Ovary (tissue), 3 donors: ENCODE results near the gene GYG1.

ENCODE experiments used
- CTCF ChIP-seq, 3 donors: fragments of 450-650 bp in 2 of 3; fragments of 200-600 bp in 1 of 3; IDR thresholded peaks; one replicate each; pipeline versions ENCODE4 v1.5.1 to v1.8.0; 2016 to 2022; ENCODE audit warnings: antibody characterized with exemption in 3 of 3, mild to moderate bottlenecking in 1 of 3
- EP300 ChIP-seq: sonication (generic); formaldehyde crosslinking; IDR thresholded peaks from one replicate; pipeline ENCODE4 v1.6.1; 2017; ENCODE audit warnings: antibody characterized with exemption
- POLR2A ChIP-seq: fragments of 450-650 bp; IDR thresholded peaks from one replicate; pipeline ENCODE4 v1.6.1; 2017; ENCODE audit warnings: antibody characterized with exemption, mild to moderate bottlenecking, moderate library complexity
- donor health status: DM: no; HTN: no; CAD: no.

- TF ChIP-seq CTCF (IDR thresholded peaks at IDR 0.05) (no peak), POLR2A (no peak), EP300 (no peak)
Measured at GRCh38 chr3:148990236-148990635, 1.1 kb upstream of the GYG1 start.
